Endodermal cell (in vitro differentiated cells): Measurements from ENCODE around the gene VCP. TPM values are rescaled to one million over a fixed set of nuclear protein-coding genes. Genes with fewer than 3 reads are reported as not detected.

Experiments used
- DNase-seq: peaks from one replicate; pipeline ENCODE4 v3.0.0-alpha.2; 2017
- H3K27ac ChIP-seq: 2 replicates; pipeline ENCODE4 v1.5.1; 2013; ENCODE audit warnings: mild to moderate bottlenecking, low read depth, low read length, moderate library complexity
- H3K27me3 ChIP-seq: 2 replicates; pipeline ENCODE4 v1.6.1; 2013; ENCODE audit warnings: mild to moderate bottlenecking, low read length, moderate library complexity; ENCODE audit not compliant: insufficient read depth, control insufficient read depth, poor library complexity, severe bottlenecking
- H3K36me3 ChIP-seq: 2 replicates; pipeline ENCODE4 v1.7.0; 2013; ENCODE audit warnings: mild to moderate bottlenecking, low read length, moderate library complexity; ENCODE audit not compliant: control insufficient read depth, insufficient read depth
- H3K4me1 ChIP-seq: one replicate; pipeline ENCODE4 v1.7.0; 2013; ENCODE audit warnings: low read length; ENCODE audit not compliant: control insufficient read depth, insufficient read depth
- H3K4me3 ChIP-seq: 2 replicates; pipeline ENCODE4 v1.5.1; 2013; ENCODE audit warnings: mild to moderate bottlenecking, low read length, moderate library complexity
- H3K9ac ChIP-seq: 2 replicates; pipeline ENCODE4 v1.6.1; 2013; ENCODE audit warnings: mild to moderate bottlenecking, low read length, moderate library complexity; ENCODE audit not compliant: poor library complexity, severe bottlenecking; ENCODE audit errors: extremely low read depth
- H3K9me3 ChIP-seq: 2 replicates; pipeline ENCODE4 v1.6.1; 2013; ENCODE audit warnings: mild to moderate bottlenecking, low read length, moderate library complexity; ENCODE audit not compliant: control insufficient read depth
- H3K27ac Mint-ChIP-seq: 2 replicates; pipeline ENCODE4 v1.8.0; 2020; ENCODE audit warnings: mixed read lengths
- H3K27me3 Mint-ChIP-seq: 2 replicates; pipeline ENCODE4 v1.8.0; 2021; ENCODE audit warnings: mild to moderate bottlenecking, mixed read lengths; ENCODE audit not compliant: insufficient read depth
- H3K36me3 Mint-ChIP-seq: 2 replicates; pipeline ENCODE4 v1.8.0; 2020; ENCODE audit warnings: low read depth, mixed read lengths
- H3K4me1 Mint-ChIP-seq: 2 replicates; pipeline ENCODE4 v1.8.0; 2020; ENCODE audit warnings: mixed read lengths
- H3K4me3 Mint-ChIP-seq: 2 replicates; pipeline ENCODE4 v1.8.0; 2020; ENCODE audit warnings: mild to moderate bottlenecking, moderate library complexity, mixed read lengths
- H3K9me3 Mint-ChIP-seq: 2 replicates; pipeline ENCODE4 v1.8.0; 2020; ENCODE audit warnings: mild to moderate bottlenecking, mixed read lengths
- CTCF ChIP-seq: fragments of 200-600 bp; sonication (generic); conservative IDR thresholded peaks from 2 replicates; pipeline ENCODE4 v1.5.0; 2021; ENCODE audit warnings: antibody characterized with exemption, mild to moderate bottlenecking
- WGBS, 2 experiments: methylation state at CpG; one replicate each; pipeline versions ENCODE4 v1.1.5 to v1.1.7; 2013; ENCODE audit warnings: missing lambda C conversion rate in 2 of 2, mixed read lengths in 1 of 2; ENCODE audit not compliant: insufficient coverage in 1 of 2, insufficient read length in 1 of 2; 5-methylcytosine and 5-hydroxymethylcytosine counted together
- total RNA-seq, 2 donors: library from RNA; stranded (reverse); fragmentation: NEBNext Ultra II Directional in 1 of 2; extraction: Animal tissue kit (Norgen Biotek cat#: 25700) in 1 of 2; gene quantifications; 2 replicates in 1 of 2; 3 replicates in 1 of 2; pipeline ENCODE4 v1.2.1, GENCODE V29; 2021

VCP gene
- total RNA-seq, 2 donors from 2014 or later = 497 to 510 TPM

GRCh38 chr9:35078066-35078465, 5.6 kb upstream of the VCP start:
- Mint-ChIP-seq H3K36me3 (peaks cover 45% of the 10 kb centered on the region), H3K4me3 (peak overlapping the region; percentile 80), H3K9me3 (no peaks in the 10 kb centered on the region), H3K27ac (peak overlapping the region; percentile 89), H3K27me3 (no peaks in the 10 kb centered on the region), H3K4me1 (peaks cover 11% of the 10 kb centered on the region)
- no peak for TF ChIP-seq CTCF
- H3K27ac ChIP-seq = no peak overlapping the region
- no peak for DNase-seq
- peaks cover 44% of the 10 kb centered on the region for H3K36me3 ChIP-seq
- H3K4me3 ChIP-seq = peak overlapping the region; percentile 94
- peaks cover 3% of the 10 kb centered on the region for H3K4me1 ChIP-seq
- 82 to 88% methylated on average over 4 of the region's 4 CpGs for WGBS, 2 experiments
- no peaks in the 10 kb centered on the region for H3K27me3 ChIP-seq
- no peaks in the 10 kb centered on the region for H3K9me3 ChIP-seq
- peak overlapping the region; percentile 77 for H3K9ac ChIP-seq

GRCh38 chr9:35076848-35077247, 4.4 kb upstream of the VCP start:
- Histone ChIP-seq H3K4me1 (peaks cover 3% of the 10 kb centered on the region), H3K4me3 (no peak overlapping the region), H3K36me3 (peaks cover 44% of the 10 kb centered on the region), H3K9me3 (no peaks in the 10 kb centered on the region), H3K9ac (no peak overlapping the region), H3K27me3 (no peaks in the 10 kb centered on the region), H3K27ac (no peak overlapping the region)
- Mint-ChIP-seq H3K36me3 (peaks cover 45% of the 10 kb centered on the region), H3K4me3 (no peak overlapping the region), H3K27ac (no peak overlapping the region), H3K27me3 (no peaks in the 10 kb centered on the region), H3K9me3 (no peaks in the 10 kb centered on the region), H3K4me1 (peaks cover 14% of the 10 kb centered on the region)
- TF ChIP-seq CTCF = no peak
- 90% methylated on average over 4 of the region's 4 CpGs for WGBS, 2 experiments
- no peak for DNase-seq

GRCh38 chr9:35075358-35075757, 2.9 kb upstream of the VCP start:
- no peak overlapping the region for H3K27ac Mint-ChIP-seq

More at GRCh38 chr9:35075358-35075757, 2.9 kb upstream of the VCP start:
- no peak for DNase-seq
- 94 to 100% methylated on average over 2 to 4 of the region's 4 CpGs for WGBS, 2 experiments
- no peaks in the 10 kb centered on the region for H3K27me3 Mint-ChIP-seq
- Histone ChIP-seq H3K4me1 (peaks cover 3% of the 10 kb centered on the region), H3K9ac (no peak overlapping the region), H3K36me3 (peaks cover 51% of the 10 kb centered on the region), H3K27ac (no peak overlapping the region), H3K4me3 (no peak overlapping the region), H3K27me3 (no peaks in the 10 kb centered on the region), H3K9me3 (no peaks in the 10 kb centered on the region)
- peaks cover 55% of the 10 kb centered on the region for H3K36me3 Mint-ChIP-seq
- TF ChIP-seq CTCF = no peak
- H3K4me3 Mint-ChIP-seq = no peak overlapping the region
- H3K9me3 Mint-ChIP-seq = no peaks in the 10 kb centered on the region
- peaks cover 21% of the 10 kb centered on the region for H3K4me1 Mint-ChIP-seq
